Skeletal muscle tissue (tissue), 4 donors: Measurements from ENCODE around the gene NME3. TPM values are rescaled to one million over a fixed set of nuclear protein-coding genes. Genes with fewer than 3 reads are reported as not detected.

ENCODE experiments used
- H3K27ac ChIP-seq: one replicate; pipeline ENCODE4 v1.7.0; 2013; ENCODE audit warnings: mild to moderate bottlenecking, low read depth, low read length, inconsistent platforms
- H3K27me3 ChIP-seq, 3 donors: one replicate each; pipeline ENCODE4 v1.7.0; 2013; ENCODE audit warnings: low read length in 3 of 3; ENCODE audit not compliant: control insufficient read depth in 3 of 3, insufficient read depth in 3 of 3
- H3K36me3 ChIP-seq, 3 donors: one replicate each; pipeline ENCODE4 v1.7.0; 2013; ENCODE audit warnings: low read length in 3 of 3; ENCODE audit not compliant: control insufficient read depth in 3 of 3, insufficient read depth in 3 of 3
- H3K4me1 ChIP-seq, 3 donors: one replicate each; pipeline ENCODE4 v1.7.0; 2013; ENCODE audit warnings: low read length in 3 of 3, mild to moderate bottlenecking in 3 of 3; ENCODE audit not compliant: control insufficient read depth in 3 of 3, insufficient read depth in 3 of 3
- H3K4me3 ChIP-seq, 3 donors: one replicate each; pipeline ENCODE4 v1.7.0; 2013; ENCODE audit warnings: low read length in 3 of 3
- H3K9ac ChIP-seq, 3 donors: one replicate each; pipeline ENCODE4 v1.7.0; 2013; ENCODE audit warnings: low read length in 3 of 3, mild to moderate bottlenecking in 3 of 3, moderate library complexity in 2 of 3, low read depth in 1 of 3
- H3K9me3 ChIP-seq, 3 donors: one replicate each; pipeline ENCODE4 v1.7.0; 2013; ENCODE audit warnings: low read length in 3 of 3; ENCODE audit not compliant: control insufficient read depth in 3 of 3
- total RNA-seq: library from RNA; depleted of rRNA; stranded (reverse); fragments of >200 nt; gene quantifications from one replicate; pipeline ENCODE4 v1.2.3, GENCODE V29; 2014
- donor health status: Osteomylitis.

NME3 gene
- total RNA-seq, 1 donor from 2014 or later = 20.4 TPM

DNA sequence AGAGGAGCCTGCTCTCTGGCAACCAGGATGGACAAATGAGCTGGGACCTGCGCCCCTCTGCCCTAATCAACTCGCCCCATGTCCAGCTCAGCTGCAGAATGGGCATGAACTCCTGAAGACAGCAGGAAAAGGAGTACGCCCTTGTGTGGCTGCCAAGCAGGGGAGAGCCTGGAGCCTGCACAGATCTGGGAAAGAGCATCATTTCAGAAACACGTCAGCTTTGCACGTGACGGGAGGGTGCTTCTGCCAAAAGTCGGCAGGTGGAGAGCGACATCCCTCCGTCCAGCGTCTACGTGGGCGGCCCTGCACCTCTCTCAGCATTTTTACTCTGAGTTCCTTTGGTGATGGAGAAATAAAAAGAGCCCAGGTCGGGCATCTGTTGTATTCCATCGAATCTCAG lies 18.5 kb downstream of the NME3 start:
- Histone ChIP-seq H3K4me1 (no peaks in the 10 kb centered on the region), H3K27me3 (no peaks in the 10 kb centered on the region), H3K36me3 (peaks cover 48 to 52% (median 51%) of the 10 kb centered on the region in 3 donors)

DNA sequence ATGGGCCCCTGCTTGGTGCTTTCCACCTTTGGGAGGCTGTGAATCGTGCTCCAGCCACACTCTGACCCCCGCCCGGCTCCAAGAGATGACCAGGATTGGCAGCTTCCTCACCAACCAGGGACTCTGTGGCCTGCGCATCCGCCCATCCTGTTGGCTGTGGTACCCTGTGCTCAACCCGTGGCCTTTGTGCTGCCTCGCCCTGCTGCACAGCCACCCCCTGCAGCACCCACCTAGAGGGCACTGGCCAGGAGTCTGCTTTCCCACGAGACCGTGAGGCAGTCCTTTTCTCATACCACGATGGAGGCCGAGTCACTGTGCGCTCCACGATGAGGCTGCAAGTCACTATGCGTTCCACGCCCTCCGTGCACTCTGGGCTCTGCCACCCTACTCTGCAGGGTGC lies 19.4 kb downstream of the NME3 start:
- H3K36me3 ChIP-seq = peaks cover 50 to 57% (median 54%) of the 10 kb centered on the region in 3 donors
- no peaks in the 10 kb centered on the region for H3K27me3 ChIP-seq

More for the DNA sequence above, 18.5 kb downstream of the NME3 start:
- no peak overlapping the region for H3K27ac ChIP-seq
- no peak overlapping the region for H3K4me3 ChIP-seq
- H3K9me3 ChIP-seq = no peaks in the 10 kb centered on the region
- H3K9ac ChIP-seq = no peak overlapping the region

GRCh38 chr16:1749152-1750117 lies 21.9 kb downstream of the NME3 start:
- no peak overlapping the region for H3K9ac ChIP-seq
- H3K4me3 ChIP-seq = no peak overlapping the region
- H3K36me3 ChIP-seq = peaks cover 53 to 62% (median 60%) of the 10 kb centered on the region in 3 donors
- H3K9me3 ChIP-seq = no peaks in the 10 kb centered on the region
- no peak overlapping the region for H3K27ac ChIP-seq
- H3K4me1 ChIP-seq = no peaks in the 10 kb centered on the region
- H3K27me3 ChIP-seq = no peaks in the 10 kb centered on the region

More for the DNA sequence above, 19.4 kb downstream of the NME3 start:
- Histone ChIP-seq H3K27ac (no peak overlapping the region), H3K4me1 (no peaks in the 10 kb centered on the region), H3K4me3 (no peak overlapping the region), H3K9ac (peak overlapping the region in 1 of 3 donors; percentile 25), H3K9me3 (no peaks in the 10 kb centered on the region)

DNA sequence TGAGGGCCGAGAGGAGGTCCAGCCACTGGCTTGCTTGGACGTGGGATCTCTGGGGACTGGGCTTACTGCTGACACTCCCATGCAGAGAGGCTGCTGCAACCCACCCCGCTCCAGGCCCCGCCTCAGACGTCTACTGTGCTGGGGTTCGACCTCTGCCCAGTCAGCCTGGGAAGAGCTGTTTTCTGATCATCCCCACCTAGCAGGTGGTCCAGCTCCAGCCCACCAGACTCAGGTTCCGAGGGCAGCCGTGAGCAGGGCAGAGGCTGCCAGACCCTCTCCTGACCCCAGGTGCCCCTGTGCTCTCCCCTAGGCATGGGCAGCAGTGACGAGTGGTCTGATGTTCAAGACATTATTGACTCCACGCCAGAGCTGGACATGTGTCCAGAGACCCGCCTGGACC lies 23.4 kb downstream of the NME3 start:
- H3K9ac ChIP-seq = no peak overlapping the region
- H3K4me3 ChIP-seq = no peak overlapping the region
- no peaks in the 10 kb centered on the region for H3K27me3 ChIP-seq
- H3K36me3 ChIP-seq = peaks cover 58 to 70% (median 67%) of the 10 kb centered on the region in 3 donors
- H3K9me3 ChIP-seq = no peaks in the 10 kb centered on the region
- no peaks in the 10 kb centered on the region for H3K4me1 ChIP-seq
- no peak overlapping the region for H3K27ac ChIP-seq

GRCh38 chr16:1746693-1747195 lies 24.6 kb downstream of the NME3 start:
- H3K4me3 ChIP-seq = no peak overlapping the region
- H3K36me3 ChIP-seq = peaks cover 48 to 65% (median 58%) of the 10 kb centered on the region in 3 donors
- H3K9me3 ChIP-seq = no peaks in the 10 kb centered on the region
- no peaks in the 10 kb centered on the region for H3K27me3 ChIP-seq
- H3K9ac ChIP-seq = no peak overlapping the region
- no peak overlapping the region for H3K27ac ChIP-seq
- H3K4me1 ChIP-seq = no peaks in the 10 kb centered on the region

DNA sequence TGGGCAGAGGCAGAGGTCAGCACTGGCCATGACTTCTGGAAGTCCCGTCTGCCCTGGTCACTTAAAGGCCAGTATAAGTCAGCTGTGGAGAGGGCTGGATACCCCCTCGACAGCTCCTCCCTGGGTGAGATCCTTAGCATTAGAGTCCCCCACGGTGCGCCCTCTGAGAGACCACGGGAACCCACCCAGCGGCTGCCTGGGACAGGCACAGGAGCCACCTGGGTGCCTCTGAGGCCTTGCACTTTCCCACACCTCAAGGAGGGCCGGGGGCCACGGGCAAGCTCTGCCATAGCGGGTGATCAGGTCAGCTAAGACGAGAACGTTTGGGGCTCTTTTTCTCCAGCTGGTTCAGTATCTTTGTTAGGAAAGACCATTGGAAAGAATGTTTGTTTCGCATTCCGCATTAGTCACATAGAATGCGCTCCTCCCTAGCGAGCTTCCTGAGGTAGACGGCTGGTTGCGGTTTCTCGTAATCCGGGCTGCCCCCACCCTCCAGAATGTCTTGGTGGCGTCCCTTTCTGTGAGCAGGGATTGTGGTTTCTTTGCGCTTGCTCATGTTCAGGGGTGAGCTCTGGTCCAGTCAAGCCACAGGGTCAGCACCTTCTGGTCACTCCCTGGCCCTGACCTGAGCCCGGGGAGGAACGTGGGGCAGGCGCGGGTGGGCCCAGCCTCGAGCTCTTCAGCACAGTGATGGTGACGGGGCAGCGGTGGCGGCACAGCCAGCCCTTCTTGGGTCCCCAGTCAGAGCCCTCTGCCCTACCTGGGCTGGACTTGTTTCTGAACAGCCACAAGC lies 25.2 kb downstream of the NME3 start:
- H3K4me1 ChIP-seq = no peaks in the 10 kb centered on the region
- no peak overlapping the region for H3K27ac ChIP-seq
- peaks cover 45 to 59% (median 58%) of the 10 kb centered on the region in 3 donors for H3K36me3 ChIP-seq
- no peaks in the 10 kb centered on the region for H3K9me3 ChIP-seq
- H3K27me3 ChIP-seq = no peaks in the 10 kb centered on the region
- no peak overlapping the region for H3K4me3 ChIP-seq
- H3K9ac ChIP-seq = no peak overlapping the region

DNA sequence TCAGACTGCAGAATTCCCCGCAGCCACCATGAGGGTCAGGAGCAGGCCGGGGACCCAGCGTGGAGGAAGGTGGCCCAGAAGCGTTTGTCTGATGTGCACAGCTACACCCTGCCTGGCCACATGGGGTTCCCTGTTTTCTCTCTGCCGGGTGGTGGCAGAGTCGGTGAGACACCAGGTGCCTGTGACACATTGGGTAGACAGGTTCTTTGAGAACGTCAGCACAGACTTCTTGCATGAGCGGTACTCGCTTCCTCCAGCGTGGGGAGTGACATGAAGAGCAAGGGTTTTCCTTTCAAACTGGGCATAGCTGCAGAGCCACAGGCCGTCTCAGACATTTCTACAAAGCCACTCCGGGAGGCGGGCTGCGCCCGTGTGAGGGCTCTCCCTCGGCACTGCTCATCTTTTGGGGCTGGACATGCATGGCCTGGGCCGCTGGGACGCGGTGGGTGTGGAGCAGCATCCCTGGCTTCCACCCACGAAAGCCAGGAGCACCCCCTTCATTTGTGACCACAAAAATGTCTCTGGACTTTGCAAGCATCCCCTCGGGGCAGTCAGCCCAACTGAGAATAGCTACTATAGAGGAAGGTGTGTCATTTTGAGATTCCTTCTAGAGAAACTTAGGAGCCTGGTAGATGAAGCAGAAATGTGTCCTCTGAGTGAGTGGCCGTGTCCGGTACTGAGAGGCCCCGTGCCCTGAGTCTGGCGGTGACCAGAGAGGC lies 26.0 kb downstream of the NME3 start:
- no peak overlapping the region for H3K9ac ChIP-seq
- no peaks in the 10 kb centered on the region for H3K9me3 ChIP-seq
- H3K4me3 ChIP-seq = no peak overlapping the region
- H3K27me3 ChIP-seq = no peaks in the 10 kb centered on the region
- H3K36me3 ChIP-seq = peaks cover 46 to 58% (median 58%) of the 10 kb centered on the region in 3 donors
- H3K27ac ChIP-seq = no peak overlapping the region
- no peaks in the 10 kb centered on the region for H3K4me1 ChIP-seq

GRCh38 chr16:1744338-1744840 lies 27.0 kb downstream of the NME3 start:
- Histone ChIP-seq H3K4me1 (no peaks in the 10 kb centered on the region), H3K36me3 (peaks cover 46 to 58% (median 55%) of the 10 kb centered on the region in 3 donors), H3K9me3 (no peaks in the 10 kb centered on the region), H3K4me3 (no peak overlapping the region), H3K9ac (no peak overlapping the region), H3K27ac (no peak overlapping the region), H3K27me3 (no peaks in the 10 kb centered on the region)
